Lung (tissue), 12 donors: Measurements from ENCODE around the gene FAM43A. TPM values are rescaled to one million over a fixed set of nuclear protein-coding genes. Genes with fewer than 3 reads are reported as not detected.

Experiments
- ATAC-seq: fragments of 200-7000 bp; cut with Tn5 transposase; one replicate; pipeline ENCODE4 v1.9.1; 2020; ENCODE audit warnings: moderate number of reproducible peaks; ENCODE audit not compliant: insufficient read depth, low FRiP score
- DNase-seq, 3 donors: peaks; one replicate each; pipeline ENCODE4 v3.0.0-alpha.2; 2013 to 2017
- H3K27ac ChIP-seq, 2 donors: one replicate each; pipeline ENCODE4 v1.5.1; 2013; ENCODE audit warnings: mild to moderate bottlenecking in 2 of 2, moderate library complexity in 2 of 2, control low read depth in 1 of 2, inconsistent platforms in 1 of 2, low read depth in 1 of 2, low read length in 1 of 2
- H3K27me3 ChIP-seq, 3 donors: one replicate each; pipeline ENCODE4 v1.5.1; 2013; ENCODE audit warnings: low read length in 2 of 3; ENCODE audit not compliant: control insufficient read depth in 3 of 3, insufficient read depth in 3 of 3
- H3K36me3 ChIP-seq, 4 donors: one replicate each; pipeline ENCODE4 v1.5.1; 2013; ENCODE audit warnings: low read length in 4 of 4, mild to moderate bottlenecking in 1 of 4, moderate library complexity in 1 of 4; ENCODE audit not compliant: control insufficient read depth in 4 of 4, insufficient read depth in 4 of 4
- H3K4me1 ChIP-seq, 5 donors: one replicate each; pipeline ENCODE4 v1.5.1; 2013; ENCODE audit warnings: low read length in 5 of 5, mild to moderate bottlenecking in 2 of 5, moderate library complexity in 1 of 5; ENCODE audit not compliant: control insufficient read depth in 5 of 5, insufficient read depth in 5 of 5
- H3K4me3 ChIP-seq: one replicate; pipeline ENCODE4 v1.5.1; 2013; ENCODE audit warnings: mild to moderate bottlenecking, control low read depth, moderate library complexity
- H3K9ac ChIP-seq, 2 donors: one replicate each; pipeline ENCODE4 v1.5.1; 2013; ENCODE audit warnings: low read length in 2 of 2, control low read depth in 1 of 2; ENCODE audit not compliant: insufficient read depth in 1 of 2
- H3K9me3 ChIP-seq, 4 donors: one replicate each; pipeline ENCODE4 v1.5.1; 2013; ENCODE audit warnings: low read length in 3 of 4, mild to moderate bottlenecking in 1 of 4, moderate library complexity in 1 of 4; ENCODE audit not compliant: control insufficient read depth in 4 of 4, insufficient read depth in 3 of 4
- WGBS, 2 donors: extraction: QIAGEN DNeasy Blood & Tissue Kit; methylation state at CpG; one replicate each; pipeline ENCODE4 v1.1.7; 2013; 5-methylcytosine and 5-hydroxymethylcytosine counted together
- polyA plus RNA-seq, 2 donors: library from polyadenylated mRNA; stranded (reverse); fragments of 200-250 nt; gene quantifications; one replicate each; pipeline ENCODE4 v1.2.1, GENCODE V29; 2013
- total RNA-seq, 2 donors: library from RNA; depleted of rRNA in 1 of 2; stranded (reverse); fragments of >200 nt in 1 of 2; gene quantifications; one replicate each; pipeline ENCODE4 v1.2.1, GENCODE V29; 2014 to 2021
- TF ChIP-seq, protein P1 (sequence below): IDR thresholded peaks from 2 replicates; pipeline ENCODE4 v1.5.1; 2012; ENCODE audit warnings: mild to moderate bottlenecking; ENCODE audit errors: control extremely low read depth, extremely low read depth
- donor health status: control.
- donor health status: control.
- donor health status: Bipolar disorder and iron deficiency.
- donor health status: healthy.
- donor health status: DM: yes; HTN: yes; CAD: no.

The FAM43A gene
- total and polyA plus RNA-seq, 4 donors, result 8.4 to 16.4 (median 14.7) TPM

GRCh38 chr3:194731506-194732073, 45.9 kb downstream of the FAM43A start:
- TF ChIP-seq, protein P1, sequence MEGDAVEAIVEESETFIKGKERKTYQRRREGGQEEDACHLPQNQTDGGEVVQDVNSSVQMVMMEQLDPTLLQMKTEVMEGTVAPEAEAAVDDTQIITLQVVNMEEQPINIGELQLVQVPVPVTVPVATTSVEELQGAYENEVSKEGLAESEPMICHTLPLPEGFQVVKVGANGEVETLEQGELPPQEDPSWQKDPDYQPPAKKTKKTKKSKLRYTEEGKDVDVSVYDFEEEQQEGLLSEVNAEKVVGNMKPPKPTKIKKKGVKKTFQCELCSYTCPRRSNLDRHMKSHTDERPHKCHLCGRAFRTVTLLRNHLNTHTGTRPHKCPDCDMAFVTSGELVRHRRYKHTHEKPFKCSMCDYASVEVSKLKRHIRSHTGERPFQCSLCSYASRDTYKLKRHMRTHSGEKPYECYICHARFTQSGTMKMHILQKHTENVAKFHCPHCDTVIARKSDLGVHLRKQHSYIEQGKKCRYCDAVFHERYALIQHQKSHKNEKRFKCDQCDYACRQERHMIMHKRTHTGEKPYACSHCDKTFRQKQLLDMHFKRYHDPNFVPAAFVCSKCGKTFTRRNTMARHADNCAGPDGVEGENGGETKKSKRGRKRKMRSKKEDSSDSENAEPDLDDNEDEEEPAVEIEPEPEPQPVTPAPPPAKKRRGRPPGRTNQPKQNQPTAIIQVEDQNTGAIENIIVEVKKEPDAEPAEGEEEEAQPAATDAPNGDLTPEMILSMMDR, result no peak
- Histone ChIP-seq H3K4me3 (no peak overlapping the region), H3K9me3 (peaks cover 0 to 6% (median 2%) of the 10 kb centered on the region in 4 donors), H3K4me1 (peaks cover 0 to 15% (median 0%) of the 10 kb centered on the region in 5 donors), H3K36me3 (no peaks in the 10 kb centered on the region), H3K9ac (no peak overlapping the region), H3K27me3 (no peaks in the 10 kb centered on the region), H3K27ac (no peak overlapping the region)
- WGBS, 2 donors, result 92 to 100% methylated on average over 5 of the region's 5 CpGs
- ATAC-seq (no peak), DNase-seq (no peak)

- WGBS, 2 donors, result 65 to 74% methylated on average over 4 of the region's 4 CpGs
- no peaks in the 10 kb centered on the region for H3K36me3 ChIP-seq
- H3K27ac ChIP-seq, result no peak overlapping the region
- H3K9ac ChIP-seq, result no peak overlapping the region
- ATAC-seq (no peak), DNase-seq (no peak)
- no peak overlapping the region for H3K4me3 ChIP-seq
- H3K9me3 ChIP-seq, result peaks cover 0 to 6% (median 2%) of the 10 kb centered on the region in 4 donors
- H3K4me1 ChIP-seq, result peaks cover 0 to 8% (median 0%) of the 10 kb centered on the region in 5 donors
- TF ChIP-seq, protein P1, result no peak
- no peaks in the 10 kb centered on the region for H3K27me3 ChIP-seq
These were observed 46.9 kb downstream of the FAM43A start for GRCh38 chr3:194732617-194733016.

GRCh38 chr3:194736277-194736895, 50.7 kb downstream of the FAM43A start:
- Histone ChIP-seq H3K36me3 (no peaks in the 10 kb centered on the region), H3K4me1 (peaks cover 0 to 13% (median 0%) of the 10 kb centered on the region in 5 donors), H3K27me3 (no peaks in the 10 kb centered on the region), H3K9ac (no peak overlapping the region), H3K9me3 (peaks cover 0 to 9% (median 2%) of the 10 kb centered on the region in 4 donors), H3K27ac (no peak overlapping the region), H3K4me3 (no peak overlapping the region)
- DNase-seq (no peak), ATAC-seq (no peak)
- TF ChIP-seq, protein P1, result no peak
- WGBS, 2 donors, result 32 to 67% methylated on average over 6 of the region's 6 CpGs
